ENCODE data around the gene ACOT11. TPM values are rescaled to one million over a fixed set of nuclear protein-coding genes. Genes with fewer than 3 reads are reported as not detected.

Gene ACOT11
- total and polyA plus RNA-seq, 3 donors from 2014 or later: 4.9 to 33.8 (median 19.1) TPM

- Histone ChIP-seq H3K27me3 (no peaks in the 10 kb centered on the region), H3K27ac (no peak overlapping the region), H3K4me1 (no peaks in the 10 kb centered on the region), H3K36me3 (ENCODE audit: low read depth, missing control alignments) (no peaks in the 10 kb centered on the region), H3K4me3 (no peak overlapping the region), H3K9me3 (no peaks in the 10 kb centered on the region)
- TF ChIP-seq POLR2A (IDR thresholded peaks at IDR 0.05) (no peak), CTCF (IDR thresholded peaks at IDR 0.05) (no peak)
- intact Hi-C loops (cut with DNase I; ENCODE audit: low total_unique reads): no loop called here
- DNase-seq: no peak
- 89 to 90% methylated on average over 9 of the region's 9 CpGs for WGBS, 2 donors
Observed at GRCh38 chr1:54606096-54606989, 58.3 kb downstream of the ACOT11 start.

- Histone ChIP-seq H3K27me3 (no peaks in the 10 kb centered on the region), H3K4me3 (no peak overlapping the region), H3K4me1 (no peaks in the 10 kb centered on the region), H3K9me3 (no peaks in the 10 kb centered on the region), H3K36me3 (ENCODE audit: low read depth, missing control alignments) (no peaks in the 10 kb centered on the region), H3K27ac (no peak overlapping the region)
- intact Hi-C loops (cut with DNase I; ENCODE audit: low total_unique reads): no loop called here
- DNase-seq: no peak
- WGBS, 2 donors: 95% methylated on average over 12 of the region's 13 CpGs; no CpG with 5 or more reads in 1 of the 2 donors
- TF ChIP-seq CTCF (IDR thresholded peaks at IDR 0.05) (no peak), POLR2A (IDR thresholded peaks at IDR 0.05) (no peak)
Observed at GRCh38 chr1:54606990-54607325, 58.9 kb downstream of the ACOT11 start.

GRCh38 chr1:54607821-54608565 lies 60.0 kb downstream of the ACOT11 start:
- Histone ChIP-seq H3K4me1 (no peaks in the 10 kb centered on the region), H3K27ac (no peak overlapping the region), H3K36me3 (ENCODE audit: low read depth, missing control alignments) (no peaks in the 10 kb centered on the region), H3K4me3 (no peak overlapping the region), H3K9me3 (no peaks in the 10 kb centered on the region), H3K27me3 (no peaks in the 10 kb centered on the region)
- intact Hi-C loops (cut with DNase I; ENCODE audit: low total_unique reads): no loop called here
- WGBS, 2 donors: 87% methylated on average over 19 of the region's 19 CpGs
- DNase-seq: no peak
- TF ChIP-seq CTCF (IDR thresholded peaks at IDR 0.05): no peak
- TF ChIP-seq POLR2A (IDR thresholded peaks at IDR 0.05): no peak

GRCh38 chr1:54608566-54609230 lies 60.7 kb downstream of the ACOT11 start:
- H3K27ac ChIP-seq: no peak overlapping the region
- no peaks in the 10 kb centered on the region for H3K9me3 ChIP-seq
- no peaks in the 10 kb centered on the region for H3K27me3 ChIP-seq
- H3K4me1 ChIP-seq: no peaks in the 10 kb centered on the region
- no peaks in the 10 kb centered on the region for H3K36me3 ChIP-seq (ENCODE audit: low read depth, missing control alignments)
- no peak for DNase-seq
- intact Hi-C loops (cut with DNase I; ENCODE audit: low total_unique reads): no loop called here
- TF ChIP-seq CTCF (IDR thresholded peaks at IDR 0.05) (no peak), POLR2A (IDR thresholded peaks at IDR 0.05) (no peak)
- WGBS, 2 donors: 85 to 88% methylated on average over 6 to 9 of the region's 9 CpGs
- H3K4me3 ChIP-seq: no peak overlapping the region
